ENCODE results near the gene AHNAK2.

The AHNAK2 gene

DNA sequence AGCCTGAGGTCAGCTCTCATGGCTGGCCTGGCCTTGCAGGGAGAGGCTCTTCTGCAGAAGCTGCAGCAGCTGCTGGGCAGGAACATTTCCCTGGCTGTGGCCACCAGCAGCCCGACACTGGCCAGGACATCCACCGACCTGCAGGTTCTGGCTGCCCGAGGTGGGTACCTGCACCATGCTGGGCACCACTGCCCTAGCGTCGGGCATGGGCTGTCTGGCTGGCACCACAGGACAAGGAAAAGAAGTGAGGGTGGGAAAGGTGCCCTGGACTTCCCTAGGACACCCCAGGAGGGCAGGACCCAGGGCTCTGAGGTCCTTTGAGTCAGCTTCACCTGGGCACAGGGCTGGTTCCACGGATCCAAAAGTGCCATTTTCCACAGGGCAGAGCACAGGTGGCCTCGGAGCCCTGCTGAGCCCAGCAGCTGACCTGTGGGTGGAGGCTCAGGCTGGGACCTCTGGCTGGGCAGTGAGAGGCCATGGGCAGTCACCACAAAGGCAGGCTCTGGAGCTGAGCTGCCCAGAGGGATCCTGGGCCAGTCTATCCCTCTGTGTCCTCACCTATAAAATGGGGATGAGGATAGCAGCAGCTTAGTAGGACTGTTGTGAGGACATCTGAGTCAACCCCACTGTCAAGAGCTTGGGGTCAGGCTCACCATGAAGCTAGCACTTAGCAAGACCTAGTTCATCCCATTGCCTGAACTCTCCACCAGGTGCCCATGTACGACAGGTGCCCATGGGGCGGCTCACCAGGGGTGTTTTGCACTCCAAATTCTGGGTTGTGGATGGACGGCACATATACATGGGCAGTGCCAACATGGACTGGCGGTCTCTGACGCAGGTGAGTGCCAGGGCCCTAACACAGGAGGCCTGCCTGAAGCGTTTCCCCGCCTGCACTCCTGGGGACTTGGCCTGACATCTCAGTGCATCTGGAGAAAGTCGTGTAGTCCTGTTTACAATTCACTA is 48.6 kb downstream of the AHNAK2 start:
- peaks cover 3% of the 10 kb centered on the region; the same call in 1 of the 2 replicates for H3K27me3 ChIP-seq (ENCODE audit: control insufficient read depth, low read length)
- TF ChIP-seq, protein P1, sequence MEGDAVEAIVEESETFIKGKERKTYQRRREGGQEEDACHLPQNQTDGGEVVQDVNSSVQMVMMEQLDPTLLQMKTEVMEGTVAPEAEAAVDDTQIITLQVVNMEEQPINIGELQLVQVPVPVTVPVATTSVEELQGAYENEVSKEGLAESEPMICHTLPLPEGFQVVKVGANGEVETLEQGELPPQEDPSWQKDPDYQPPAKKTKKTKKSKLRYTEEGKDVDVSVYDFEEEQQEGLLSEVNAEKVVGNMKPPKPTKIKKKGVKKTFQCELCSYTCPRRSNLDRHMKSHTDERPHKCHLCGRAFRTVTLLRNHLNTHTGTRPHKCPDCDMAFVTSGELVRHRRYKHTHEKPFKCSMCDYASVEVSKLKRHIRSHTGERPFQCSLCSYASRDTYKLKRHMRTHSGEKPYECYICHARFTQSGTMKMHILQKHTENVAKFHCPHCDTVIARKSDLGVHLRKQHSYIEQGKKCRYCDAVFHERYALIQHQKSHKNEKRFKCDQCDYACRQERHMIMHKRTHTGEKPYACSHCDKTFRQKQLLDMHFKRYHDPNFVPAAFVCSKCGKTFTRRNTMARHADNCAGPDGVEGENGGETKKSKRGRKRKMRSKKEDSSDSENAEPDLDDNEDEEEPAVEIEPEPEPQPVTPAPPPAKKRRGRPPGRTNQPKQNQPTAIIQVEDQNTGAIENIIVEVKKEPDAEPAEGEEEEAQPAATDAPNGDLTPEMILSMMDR (IDR thresholded peaks at IDR 0.05; ENCODE audit: low read depth, low read length, poor library complexity, severe bottlenecking) = no peak
- TF ChIP-seq EZH2phosphoT487 (IDR thresholded peaks at IDR 0.05; ENCODE audit: borderline replicate concordance, low read length) = no peak
- H3K9me3 ChIP-seq (ENCODE audit: control insufficient read depth, insufficient read depth, low read length) = no peaks in the 10 kb centered on the region
- H3K4me1 ChIP-seq (ENCODE audit: control insufficient read depth, low read length) = peaks cover 41% of the 10 kb centered on the region
- 0 out of 2 replicates have a peak, but pooled peaks cover 4% of the 10 kb centered on the region for H3K79me2 ChIP-seq (ENCODE audit: control insufficient read depth, low read length)
- H3F3A ChIP-seq (ENCODE audit: control insufficient read depth, insufficient read depth) = peaks cover 8% of the 10 kb centered on the region; the same call in 1 of the 2 replicates
- no peaks in the 10 kb centered on the region for H4K20me1 ChIP-seq (ENCODE audit: control insufficient read depth, insufficient read depth, low read depth, low read length)
- H3K9me2 ChIP-seq (replicated peaks; ENCODE audit: control insufficient read depth, low read length) = no peaks in the 10 kb centered on the region
- H3K27ac ChIP-seq (ENCODE audit: low read depth, low read length) = no peak overlapping the region
- H3K4me3 ChIP-seq (ENCODE audit: low read length) = no peak overlapping the region
- no peak overlapping the region for H3K4me2 ChIP-seq (ENCODE audit: low read length)
- H3K36me3 ChIP-seq (ENCODE audit: control insufficient read depth, low read length) = no peaks in the 10 kb centered on the region

DNA sequence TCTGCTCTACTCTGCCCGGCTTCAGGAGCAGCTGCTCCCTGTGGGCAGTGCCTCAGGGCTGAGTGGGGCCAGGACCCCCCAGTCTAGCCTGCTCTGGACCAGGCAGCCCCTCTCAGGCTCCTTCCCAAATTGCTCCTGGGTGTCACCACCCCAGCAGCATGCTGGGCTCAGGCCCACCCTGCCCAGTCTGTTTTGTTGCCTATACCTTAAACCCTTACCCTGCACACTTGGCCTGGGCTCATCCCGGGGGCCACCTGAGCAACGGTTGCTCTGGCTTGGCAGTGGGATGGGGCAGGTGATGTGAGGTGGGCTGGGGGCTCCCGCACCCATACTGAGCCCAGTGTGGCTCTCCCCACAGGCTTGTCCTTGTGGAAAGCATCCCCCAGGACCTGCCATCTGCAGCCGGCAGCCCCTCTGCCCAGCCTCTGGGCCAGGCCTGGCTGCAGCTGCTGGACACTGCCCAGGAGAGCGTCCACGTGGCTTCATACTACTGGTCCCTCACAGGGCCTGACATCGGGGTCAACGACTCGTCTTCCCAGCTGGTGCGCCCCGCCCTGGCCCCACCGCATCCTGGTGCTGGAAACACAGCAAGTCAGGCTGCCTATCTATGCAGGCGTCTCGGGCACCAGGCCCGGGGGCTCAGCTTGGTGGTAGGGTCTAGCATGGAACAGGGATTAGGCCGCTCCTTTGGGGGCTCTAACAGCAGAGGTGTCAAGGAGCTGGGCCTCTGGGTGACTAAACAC is 49.6 kb downstream of the AHNAK2 start:
- Histone ChIP-seq H3K4me1 (ENCODE audit: control insufficient read depth, low read length) (peaks cover 48% of the 10 kb centered on the region), H4K20me1 (ENCODE audit: control insufficient read depth, insufficient read depth, low read depth, low read length) (no peaks in the 10 kb centered on the region), H3K36me3 (ENCODE audit: control insufficient read depth, low read length) (no peaks in the 10 kb centered on the region), H3K79me2 (ENCODE audit: control insufficient read depth, low read length) (0 out of 2 replicates have a peak, but pooled peaks cover 4% of the 10 kb centered on the region), H3K9me2 (replicated peaks; ENCODE audit: control insufficient read depth, low read length) (no peaks in the 10 kb centered on the region), H3K4me2 (ENCODE audit: low read length) (no peak overlapping the region), H3K4me3 (ENCODE audit: low read length) (no peak overlapping the region), H3K27ac (ENCODE audit: low read depth, low read length) (no peak overlapping the region), H3F3A (ENCODE audit: control insufficient read depth, insufficient read depth) (peaks cover 13% of the 10 kb centered on the region), H3K9me3 (ENCODE audit: control insufficient read depth, insufficient read depth, low read length) (peaks cover 7% of the 10 kb centered on the region; the same call in 1 of the 2 replicates), H3K27me3 (ENCODE audit: control insufficient read depth, low read length) (no peaks in the 10 kb centered on the region)
- TF ChIP-seq, protein P1 (IDR thresholded peaks at IDR 0.05; ENCODE audit: low read depth, low read length, poor library complexity, severe bottlenecking) = no peak
- no peak for TF ChIP-seq EZH2phosphoT487 (IDR thresholded peaks at IDR 0.05; ENCODE audit: borderline replicate concordance, low read length)

DNA sequence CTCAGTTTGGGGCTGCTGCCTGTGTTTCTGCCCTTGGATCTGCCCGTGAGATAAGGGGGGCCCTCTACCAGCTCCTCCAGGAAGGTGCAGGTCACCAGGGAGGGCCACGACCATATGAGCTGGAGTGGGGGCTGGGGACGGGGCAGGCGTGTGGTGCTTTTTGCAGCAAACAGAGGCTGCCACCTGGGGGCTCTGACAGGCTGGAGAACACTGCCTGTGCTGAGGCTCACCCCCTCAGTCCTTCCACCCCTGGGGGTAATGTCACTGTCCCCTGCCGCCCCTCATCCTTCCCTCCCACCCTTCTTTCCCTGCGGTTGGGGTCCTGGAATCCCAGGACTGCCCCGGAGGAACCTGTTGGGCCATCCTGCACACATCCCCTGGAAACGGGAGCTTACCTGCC is 50.3 kb downstream of the AHNAK2 start:
- Histone ChIP-seq H3F3A (ENCODE audit: control insufficient read depth, insufficient read depth) (peaks cover 13% of the 10 kb centered on the region), H3K4me2 (ENCODE audit: low read length) (peak overlapping the region; percentile 97)

More for the DNA sequence above, 50.3 kb downstream of the AHNAK2 start:
- H3K9me2 ChIP-seq (replicated peaks; ENCODE audit: control insufficient read depth, low read length) = no peaks in the 10 kb centered on the region
- peaks cover 51% of the 10 kb centered on the region for H3K4me1 ChIP-seq (ENCODE audit: control insufficient read depth, low read length)
- H3K9me3 ChIP-seq (ENCODE audit: control insufficient read depth, insufficient read depth, low read length) = peaks cover 7% of the 10 kb centered on the region; the same call in 1 of the 2 replicates
- TF ChIP-seq, protein P1 (IDR thresholded peaks at IDR 0.05; ENCODE audit: low read depth, low read length, poor library complexity, severe bottlenecking) = peak; percentile 25
- TF ChIP-seq EZH2phosphoT487 (IDR thresholded peaks at IDR 0.05; ENCODE audit: borderline replicate concordance, low read length) = no peak
- no peak overlapping the region for H3K27ac ChIP-seq (ENCODE audit: low read depth, low read length)
- H4K20me1 ChIP-seq (ENCODE audit: control insufficient read depth, insufficient read depth, low read depth, low read length) = no peaks in the 10 kb centered on the region
- no peaks in the 10 kb centered on the region for H3K27me3 ChIP-seq (ENCODE audit: control insufficient read depth, low read length)
- H3K4me3 ChIP-seq (ENCODE audit: low read length) = no peak overlapping the region
- no peaks in the 10 kb centered on the region for H3K36me3 ChIP-seq (ENCODE audit: control insufficient read depth, low read length)
- 0 out of 2 replicates have a peak, but pooled peaks cover 4% of the 10 kb centered on the region for H3K79me2 ChIP-seq (ENCODE audit: control insufficient read depth, low read length)

Data from DOHH2 (cell line).